ENCODE measurements around the gene PAX1.

The PAX1 gene

DNA sequence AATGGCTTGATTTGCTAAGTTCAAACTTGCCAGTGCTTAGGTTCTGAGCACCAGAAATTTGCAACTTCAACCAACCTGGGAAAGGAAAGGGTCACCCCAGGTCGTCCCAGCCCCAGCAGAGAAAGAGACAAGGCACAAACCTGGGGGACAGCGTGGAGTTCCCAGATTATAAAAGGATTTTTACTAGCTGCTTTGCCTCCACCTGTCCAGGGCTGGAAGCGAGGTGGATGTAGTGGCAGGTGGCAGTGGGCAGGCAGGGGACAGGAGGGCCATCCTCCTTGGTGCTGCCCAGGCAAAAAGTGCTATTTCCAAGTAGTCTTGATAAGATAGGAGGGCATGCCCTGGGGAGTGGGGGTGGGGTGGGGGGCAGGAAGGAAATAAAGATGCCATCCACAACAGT lies 4.9 kb downstream of the PAX1 start:
- Histone ChIP-seq H3K36me3 (ENCODE audit: control insufficient read depth in 1 of 2, insufficient read depth in 2 of 2, low read length in 2 of 2) (no peaks in the 10 kb centered on the region), H3K27ac (ENCODE audit: low read depth, low read length) (no peak overlapping the region), H3K4me1 (ENCODE audit: control insufficient read depth in 1 of 2, insufficient read depth in 2 of 2, low read length in 2 of 2) (no peaks in the 10 kb centered on the region), H3K27me3 (ENCODE audit: control insufficient read depth in 1 of 2, insufficient read depth in 2 of 2, low read length in 2 of 2) (peaks cover 71 to 88% of the 10 kb centered on the region in 2 donors), H3K9me3 (ENCODE audit: control insufficient read depth in 1 of 2, low read length in 2 of 2) (no peaks in the 10 kb centered on the region), H3K9ac (ENCODE audit: low read depth in 1 of 2, low read length in 2 of 2) (no peak overlapping the region), H3K4me3 (ENCODE audit: low read depth in 1 of 2, low read length in 2 of 2) (no peak overlapping the region)

DNA sequence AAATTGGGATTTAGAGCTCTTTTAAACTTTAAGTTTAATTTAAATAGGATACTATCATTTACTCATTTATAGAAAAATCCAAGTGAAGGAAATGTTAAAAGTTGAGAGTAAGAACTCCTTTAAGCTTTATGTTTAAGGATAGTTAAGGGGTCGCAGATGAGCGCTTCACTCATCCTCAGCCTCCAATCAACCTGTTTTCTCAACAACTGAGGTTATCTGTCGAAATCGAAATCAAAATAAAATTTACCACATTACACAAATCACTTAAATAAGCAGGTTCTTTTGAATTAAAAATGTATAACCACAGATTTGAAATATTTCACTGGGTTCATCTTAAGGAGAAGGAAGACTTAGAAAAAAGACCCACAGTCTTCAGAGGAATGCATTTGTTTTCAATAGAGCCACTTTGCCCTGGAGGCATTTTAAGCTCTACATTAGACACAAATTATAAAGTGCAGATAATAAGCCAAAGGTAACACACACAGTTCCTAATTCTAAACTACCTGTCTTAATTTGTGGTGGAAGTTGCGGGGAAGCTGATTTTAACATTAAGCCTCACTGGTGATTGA lies 5.5 kb downstream of the PAX1 start:
- Histone ChIP-seq H3K4me3 (ENCODE audit: low read depth in 1 of 2, low read length in 2 of 2) (no peak overlapping the region), H3K9ac (ENCODE audit: low read depth in 1 of 2, low read length in 2 of 2) (no peak overlapping the region), H3K9me3 (ENCODE audit: control insufficient read depth in 1 of 2, low read length in 2 of 2) (no peaks in the 10 kb centered on the region), H3K4me1 (ENCODE audit: control insufficient read depth in 1 of 2, insufficient read depth in 2 of 2, low read length in 2 of 2) (no peaks in the 10 kb centered on the region), H3K27me3 (ENCODE audit: control insufficient read depth in 1 of 2, insufficient read depth in 2 of 2, low read length in 2 of 2) (peaks cover 76 to 93% of the 10 kb centered on the region in 2 donors), H3K27ac (ENCODE audit: low read depth, low read length) (no peak overlapping the region), H3K36me3 (ENCODE audit: control insufficient read depth in 1 of 2, insufficient read depth in 2 of 2, low read length in 2 of 2) (no peaks in the 10 kb centered on the region)

DNA sequence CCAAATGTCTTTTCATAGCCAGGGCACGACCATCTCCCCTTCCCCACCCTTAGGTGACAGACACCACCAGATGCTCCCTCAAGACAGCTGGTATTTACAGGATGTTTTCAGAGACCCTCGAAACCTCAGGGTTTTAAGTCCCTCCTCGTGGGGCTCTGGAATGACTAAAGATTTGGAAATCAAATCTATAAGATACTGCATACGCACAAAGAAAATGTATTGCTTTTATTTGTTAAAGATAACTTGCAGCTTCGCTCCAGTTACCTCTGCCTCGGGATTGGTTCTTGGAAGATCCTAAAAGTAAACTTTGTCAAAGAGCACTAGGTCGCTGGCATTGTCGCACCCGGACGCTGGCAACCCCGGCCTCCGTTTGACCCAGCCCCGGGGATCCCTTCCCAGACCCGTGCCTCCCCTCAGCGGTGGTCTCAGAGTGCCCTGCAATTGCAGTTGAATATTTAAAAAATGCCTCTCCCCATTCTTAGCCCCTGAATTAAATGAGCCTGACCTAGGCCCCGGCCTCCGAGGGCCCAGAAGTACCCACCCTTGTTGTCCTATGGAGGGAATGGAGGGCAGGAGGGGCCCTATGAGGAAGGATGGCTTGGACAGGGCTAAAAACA lies 7.1 kb downstream of the PAX1 start:
- no peaks in the 10 kb centered on the region for H3K36me3 ChIP-seq (ENCODE audit: control insufficient read depth in 1 of 2, insufficient read depth in 2 of 2, low read length in 2 of 2)

DNA sequence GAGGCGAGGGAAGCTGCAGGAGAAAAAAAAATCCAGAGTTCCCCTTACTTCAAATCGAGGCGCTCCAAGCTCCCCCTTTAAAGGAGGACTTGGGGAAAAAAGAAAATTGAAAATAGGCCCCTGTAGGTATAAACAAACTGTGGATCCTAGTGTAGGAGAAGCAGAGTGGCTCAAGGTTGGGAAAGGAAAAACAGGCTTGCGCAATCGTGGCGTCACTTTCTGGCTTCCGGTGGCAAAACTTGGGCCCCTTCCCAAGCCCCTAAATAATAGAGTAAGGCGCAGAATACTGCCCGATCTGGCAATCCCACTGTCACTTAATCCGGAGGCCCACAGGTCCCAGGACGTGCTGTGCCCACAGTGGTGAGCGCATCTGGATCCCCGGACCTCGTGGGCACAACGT lies 8.0 kb downstream of the PAX1 start:
- H3K27me3 ChIP-seq (ENCODE audit: control insufficient read depth in 1 of 2, insufficient read depth in 2 of 2, low read length in 2 of 2), result peaks cover 58 to 88% of the 10 kb centered on the region in 2 donors
- H3K27ac ChIP-seq (ENCODE audit: low read depth, low read length), result no peak overlapping the region
- no peak overlapping the region for H3K9ac ChIP-seq (ENCODE audit: low read depth in 1 of 2, low read length in 2 of 2)
- H3K4me1 ChIP-seq (ENCODE audit: control insufficient read depth in 1 of 2, insufficient read depth in 2 of 2, low read length in 2 of 2), result no peaks in the 10 kb centered on the region
- no peaks in the 10 kb centered on the region for H3K36me3 ChIP-seq (ENCODE audit: control insufficient read depth in 1 of 2, insufficient read depth in 2 of 2, low read length in 2 of 2)
- H3K9me3 ChIP-seq (ENCODE audit: control insufficient read depth in 1 of 2, low read length in 2 of 2), result no peaks in the 10 kb centered on the region
- no peak overlapping the region for H3K4me3 ChIP-seq (ENCODE audit: low read depth in 1 of 2, low read length in 2 of 2)

More for the DNA sequence above, 7.1 kb downstream of the PAX1 start:
- H3K9me3 ChIP-seq (ENCODE audit: control insufficient read depth in 1 of 2, low read length in 2 of 2), result no peaks in the 10 kb centered on the region
- no peak overlapping the region for H3K9ac ChIP-seq (ENCODE audit: low read depth in 1 of 2, low read length in 2 of 2)
- H3K27me3 ChIP-seq (ENCODE audit: control insufficient read depth in 1 of 2, insufficient read depth in 2 of 2, low read length in 2 of 2), result peaks cover 67 to 89% of the 10 kb centered on the region in 2 donors
- H3K4me1 ChIP-seq (ENCODE audit: control insufficient read depth in 1 of 2, insufficient read depth in 2 of 2, low read length in 2 of 2), result no peaks in the 10 kb centered on the region
- H3K27ac ChIP-seq (ENCODE audit: low read depth, low read length), result no peak overlapping the region
- no peak overlapping the region for H3K4me3 ChIP-seq (ENCODE audit: low read depth in 1 of 2, low read length in 2 of 2)

DNA sequence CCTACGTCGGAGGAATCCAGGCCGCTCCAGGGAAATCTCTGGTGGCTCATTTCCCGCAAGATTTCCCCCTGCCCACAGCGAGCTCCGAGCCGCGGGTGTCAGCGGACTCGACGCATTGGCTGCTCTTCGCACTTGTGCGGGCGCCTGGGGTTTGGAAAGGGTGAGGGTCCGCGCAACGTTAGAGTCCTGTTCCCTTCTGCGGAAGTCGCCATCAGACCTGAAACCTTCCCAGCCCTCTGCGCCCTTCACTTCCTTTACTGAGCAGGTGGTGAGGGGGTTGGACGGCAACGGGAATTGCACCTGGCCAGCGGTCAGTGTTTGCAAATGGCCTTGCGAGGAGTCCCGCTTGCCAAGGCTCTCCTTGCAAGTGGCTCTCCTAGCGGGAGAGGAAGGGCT lies 8.4 kb downstream of the PAX1 start:
- Histone ChIP-seq H3K4me1 (ENCODE audit: control insufficient read depth in 1 of 2, insufficient read depth in 2 of 2, low read length in 2 of 2) (no peaks in the 10 kb centered on the region), H3K27me3 (ENCODE audit: control insufficient read depth in 1 of 2, insufficient read depth in 2 of 2, low read length in 2 of 2) (peaks cover 54 to 88% of the 10 kb centered on the region in 2 donors), H3K36me3 (ENCODE audit: control insufficient read depth in 1 of 2, insufficient read depth in 2 of 2, low read length in 2 of 2) (no peaks in the 10 kb centered on the region), H3K4me3 (ENCODE audit: low read depth in 1 of 2, low read length in 2 of 2) (no peak overlapping the region), H3K27ac (ENCODE audit: low read depth, low read length) (no peak overlapping the region), H3K9ac (ENCODE audit: low read depth in 1 of 2, low read length in 2 of 2) (no peak overlapping the region), H3K9me3 (ENCODE audit: control insufficient read depth in 1 of 2, low read length in 2 of 2) (no peaks in the 10 kb centered on the region)

DNA sequence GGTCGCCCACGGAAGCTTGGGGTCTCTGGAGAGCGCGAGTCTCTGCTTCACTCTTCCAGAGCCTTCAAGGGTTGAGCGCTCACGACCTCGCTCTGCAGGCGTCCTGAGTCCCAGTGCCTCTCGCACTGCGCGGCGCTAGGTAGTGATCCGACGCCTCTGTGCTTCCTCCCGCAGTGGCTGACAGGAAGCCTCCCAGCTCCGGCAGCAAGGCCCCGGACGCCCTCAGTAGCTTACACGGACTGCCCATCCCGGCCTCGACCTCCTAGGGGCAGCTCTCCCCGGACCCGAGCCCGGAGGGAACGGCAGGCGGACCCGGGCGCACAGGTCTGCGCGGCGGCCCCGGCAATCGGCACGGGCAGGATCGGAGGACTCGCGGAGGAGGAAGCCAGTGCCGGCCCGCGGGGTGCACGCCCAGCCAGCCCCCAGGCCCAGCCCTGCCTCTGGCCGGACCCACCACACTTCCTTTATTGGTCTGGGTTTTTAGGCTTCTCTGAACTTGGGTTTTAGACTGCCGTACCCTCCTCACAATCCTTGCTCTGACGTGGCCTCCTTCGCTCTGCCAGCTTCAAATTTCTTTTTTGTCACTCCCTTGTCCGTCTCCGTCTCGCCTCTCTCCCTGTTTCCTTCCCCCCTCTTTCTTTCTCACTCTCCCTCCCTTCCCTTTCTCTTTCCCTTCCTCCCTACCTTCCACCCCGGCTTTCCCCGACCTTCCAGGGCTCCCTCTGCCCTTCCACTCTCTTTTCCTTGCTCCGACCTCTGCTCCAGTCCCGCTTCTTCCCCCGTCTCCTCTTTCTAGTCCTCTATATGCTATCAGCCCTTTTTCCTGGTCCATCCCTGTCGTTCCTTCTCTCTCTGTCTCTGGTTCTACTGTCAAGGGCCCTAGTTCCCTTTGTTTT lies 9.1 kb downstream of the PAX1 start:
- Histone ChIP-seq H3K4me3 (ENCODE audit: low read depth in 1 of 2, low read length in 2 of 2) (no peak overlapping the region), H3K4me1 (ENCODE audit: control insufficient read depth in 1 of 2, insufficient read depth in 2 of 2, low read length in 2 of 2) (no peaks in the 10 kb centered on the region), H3K27me3 (ENCODE audit: control insufficient read depth in 1 of 2, insufficient read depth in 2 of 2, low read length in 2 of 2) (peaks cover 48 to 86% of the 10 kb centered on the region in 2 donors), H3K27ac (ENCODE audit: low read depth, low read length) (no peak overlapping the region), H3K9me3 (ENCODE audit: control insufficient read depth in 1 of 2, low read length in 2 of 2) (no peaks in the 10 kb centered on the region), H3K36me3 (ENCODE audit: control insufficient read depth in 1 of 2, insufficient read depth in 2 of 2, low read length in 2 of 2) (no peaks in the 10 kb centered on the region), H3K9ac (ENCODE audit: low read depth in 1 of 2, low read length in 2 of 2) (no peak overlapping the region)

DNA sequence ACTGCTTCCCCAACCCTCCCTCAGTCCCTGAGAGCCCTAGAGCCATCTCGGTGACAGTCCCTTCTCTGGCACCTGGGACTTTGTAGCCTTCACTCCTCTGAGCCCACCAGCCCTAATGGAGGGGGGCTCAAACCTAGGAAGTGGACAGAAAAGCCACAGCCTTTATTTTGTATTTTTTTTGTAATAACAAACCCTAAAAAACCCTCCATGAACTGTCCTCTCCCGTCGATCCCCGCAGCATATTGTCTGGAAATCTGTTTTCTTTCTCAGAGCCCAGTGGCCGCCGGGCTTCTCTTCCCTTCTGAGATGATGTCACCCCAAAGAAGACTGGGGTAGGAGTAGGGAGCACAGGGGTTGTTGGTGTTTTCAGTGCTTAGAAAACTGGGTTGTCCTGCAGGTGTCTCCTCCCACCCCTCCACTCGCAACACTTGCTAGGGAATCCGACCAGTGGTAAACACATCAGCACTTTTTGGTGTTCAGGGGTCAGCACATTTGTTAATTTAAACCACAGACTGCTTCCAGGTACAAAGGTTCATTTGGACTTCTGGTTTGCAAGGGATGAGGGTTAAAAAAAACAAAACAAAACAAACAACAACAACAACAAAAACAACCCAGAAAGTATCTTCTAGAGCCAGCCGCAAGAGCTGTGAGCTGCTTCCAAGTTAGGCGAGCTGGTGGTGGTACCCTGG lies 9.9 kb downstream of the PAX1 start:
- H3K27me3 ChIP-seq (ENCODE audit: control insufficient read depth in 1 of 2, insufficient read depth in 2 of 2, low read length in 2 of 2), result peaks cover 45 to 80% of the 10 kb centered on the region in 2 donors
- H3K9ac ChIP-seq (ENCODE audit: low read depth in 1 of 2, low read length in 2 of 2), result no peak overlapping the region
- H3K4me1 ChIP-seq (ENCODE audit: control insufficient read depth in 1 of 2, insufficient read depth in 2 of 2, low read length in 2 of 2), result no peaks in the 10 kb centered on the region
- no peak overlapping the region for H3K4me3 ChIP-seq (ENCODE audit: low read depth in 1 of 2, low read length in 2 of 2)
- no peak overlapping the region for H3K27ac ChIP-seq (ENCODE audit: low read depth, low read length)
- H3K36me3 ChIP-seq (ENCODE audit: control insufficient read depth in 1 of 2, insufficient read depth in 2 of 2, low read length in 2 of 2), result no peaks in the 10 kb centered on the region
- no peaks in the 10 kb centered on the region for H3K9me3 ChIP-seq (ENCODE audit: control insufficient read depth in 1 of 2, low read length in 2 of 2)

DNA sequence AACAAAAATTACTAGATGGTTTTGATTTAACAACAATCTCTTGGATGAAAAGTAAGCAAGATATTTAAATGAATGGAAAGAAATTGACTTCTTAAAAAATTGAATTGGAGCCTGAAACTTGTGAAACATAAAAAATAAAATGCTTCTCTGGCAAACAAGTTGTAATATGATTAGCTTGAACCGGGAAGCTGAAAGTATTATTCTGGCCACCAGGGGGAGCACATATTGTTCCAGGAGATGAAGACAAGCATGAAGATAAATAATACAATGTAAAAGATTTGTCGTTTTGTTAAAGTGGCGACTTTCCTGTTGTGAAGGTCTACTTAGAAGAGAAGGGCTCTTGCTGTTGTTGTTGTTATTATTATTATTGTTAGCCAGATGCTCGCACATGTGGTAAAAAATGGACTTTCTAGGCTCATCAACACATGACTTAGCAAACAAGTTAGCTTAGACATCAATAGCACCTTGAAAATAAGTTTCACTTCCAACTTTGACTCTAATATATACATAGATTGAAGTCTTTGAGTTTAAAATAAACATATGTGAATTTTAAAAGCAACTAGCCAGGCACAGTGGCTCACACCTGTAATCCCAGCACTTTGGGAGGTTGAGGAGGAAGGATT lies 14.2 kb downstream of the PAX1 start:
- no peak overlapping the region for H3K9ac ChIP-seq (ENCODE audit: low read depth in 1 of 2, low read length in 2 of 2)
- H3K4me1 ChIP-seq (ENCODE audit: control insufficient read depth in 1 of 2, insufficient read depth in 2 of 2, low read length in 2 of 2), result no peaks in the 10 kb centered on the region
- no peak overlapping the region for H3K27ac ChIP-seq (ENCODE audit: low read depth, low read length)
- peaks cover 19 to 42% of the 10 kb centered on the region in 2 donors for H3K27me3 ChIP-seq (ENCODE audit: control insufficient read depth in 1 of 2, insufficient read depth in 2 of 2, low read length in 2 of 2)
- no peak overlapping the region for H3K4me3 ChIP-seq (ENCODE audit: low read depth in 1 of 2, low read length in 2 of 2)
- no peaks in the 10 kb centered on the region for H3K36me3 ChIP-seq (ENCODE audit: control insufficient read depth in 1 of 2, insufficient read depth in 2 of 2, low read length in 2 of 2)
- no peaks in the 10 kb centered on the region for H3K9me3 ChIP-seq (ENCODE audit: control insufficient read depth in 1 of 2, low read length in 2 of 2)

DNA sequence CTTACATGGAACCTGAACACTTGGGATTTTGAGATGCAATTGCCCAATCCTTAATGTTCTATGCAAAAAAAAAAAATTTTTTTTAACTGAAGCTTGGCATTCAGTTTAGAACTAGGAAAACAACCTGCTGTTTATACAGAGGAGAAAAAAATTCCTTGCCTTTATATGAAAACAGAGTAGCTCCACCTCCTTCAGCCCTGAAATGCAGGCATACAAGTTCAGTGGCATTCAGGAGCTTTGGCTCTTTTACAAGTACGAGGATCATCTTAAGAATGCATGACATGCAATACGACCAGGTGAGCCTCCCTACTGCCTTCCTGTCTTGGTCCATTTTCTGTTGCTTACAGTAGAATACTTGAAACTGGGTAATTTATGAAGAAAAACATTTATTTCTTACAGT lies 20.4 kb downstream of the PAX1 start:
- Histone ChIP-seq H3K9me3 (ENCODE audit: control insufficient read depth in 1 of 2, low read length in 2 of 2) (no peaks in the 10 kb centered on the region), H3K27me3 (ENCODE audit: control insufficient read depth in 1 of 2, insufficient read depth in 2 of 2, low read length in 2 of 2) (no peaks in the 10 kb centered on the region), H3K9ac (ENCODE audit: low read depth in 1 of 2, low read length in 2 of 2) (no peak overlapping the region), H3K4me1 (ENCODE audit: control insufficient read depth in 1 of 2, insufficient read depth in 2 of 2, low read length in 2 of 2) (no peaks in the 10 kb centered on the region), H3K27ac (ENCODE audit: low read depth, low read length) (no peak overlapping the region), H3K4me3 (ENCODE audit: low read depth in 1 of 2, low read length in 2 of 2) (no peak overlapping the region), H3K36me3 (ENCODE audit: control insufficient read depth in 1 of 2, insufficient read depth in 2 of 2, low read length in 2 of 2) (no peaks in the 10 kb centered on the region)
